HG03175 (cell line): Measurements from ENCODE around the gene STPG3.
A peak's percentile ranks its signal among the peaks of the same experiment; 100 is the strongest.
"Not testable (repeated sequence)": the region's sequence is repeated elsewhere in the genome, so short reads cannot be mapped to it uniquely, and the experiment has no call there.

Source experiments
- ATAC-seq: cut with Tn5 transposase; IDR thresholded peaks from one replicate; pipeline ENCODE4 v1.9.1; 2021; ENCODE audit warnings: mild to moderate bottlenecking, moderate library complexity; ENCODE audit not compliant: unreplicated experiment

The STPG3 gene

DNA sequence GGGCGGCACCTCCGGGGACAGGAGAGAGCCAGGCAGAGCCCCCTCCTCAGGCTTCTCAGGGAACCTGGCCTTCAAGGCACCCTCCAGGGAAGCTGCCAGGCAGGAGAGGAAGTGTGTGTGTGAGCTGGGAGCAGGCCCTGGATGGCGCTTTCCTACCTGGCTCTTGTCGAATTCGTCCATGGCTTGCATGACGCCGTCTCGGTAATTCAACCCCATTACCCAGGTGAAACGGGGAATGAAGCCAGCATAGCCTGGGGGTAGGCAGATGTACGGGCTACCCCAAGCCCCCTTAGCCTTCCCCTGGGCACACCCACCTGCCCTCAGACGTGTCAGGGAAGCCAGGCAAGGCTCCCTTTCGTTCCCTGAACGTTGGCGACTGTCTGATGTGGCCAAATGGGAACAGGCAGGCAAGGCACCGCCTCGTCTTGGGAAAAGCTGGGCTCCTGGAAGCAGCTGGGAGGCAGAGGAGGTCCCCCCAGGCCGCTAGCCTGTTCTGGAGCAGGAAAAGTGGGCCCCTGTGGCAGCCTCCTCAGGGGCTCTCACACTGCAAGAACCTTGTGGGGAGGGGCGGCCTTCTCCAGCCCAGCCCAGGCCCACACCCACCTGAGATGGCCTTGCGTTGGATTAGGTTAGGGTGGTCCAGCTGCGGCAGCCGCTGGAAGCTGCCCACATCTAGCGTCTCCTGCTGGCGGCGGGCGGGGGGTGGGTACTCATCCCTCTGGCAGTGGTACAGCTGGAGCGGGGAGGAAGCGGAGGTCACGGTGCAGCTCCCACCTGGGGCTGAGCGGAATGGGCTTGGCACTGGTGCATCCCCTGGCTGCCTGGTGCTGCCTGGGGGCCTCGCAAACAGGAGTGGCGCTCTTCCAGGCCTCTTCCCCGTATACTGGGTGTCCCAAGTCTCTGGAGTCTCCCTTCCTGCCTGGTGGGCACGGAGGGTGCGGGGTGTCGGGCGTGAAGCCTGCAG is 6.3 kb upstream of the STPG3 start:
- ATAC-seq = no peak

DNA sequence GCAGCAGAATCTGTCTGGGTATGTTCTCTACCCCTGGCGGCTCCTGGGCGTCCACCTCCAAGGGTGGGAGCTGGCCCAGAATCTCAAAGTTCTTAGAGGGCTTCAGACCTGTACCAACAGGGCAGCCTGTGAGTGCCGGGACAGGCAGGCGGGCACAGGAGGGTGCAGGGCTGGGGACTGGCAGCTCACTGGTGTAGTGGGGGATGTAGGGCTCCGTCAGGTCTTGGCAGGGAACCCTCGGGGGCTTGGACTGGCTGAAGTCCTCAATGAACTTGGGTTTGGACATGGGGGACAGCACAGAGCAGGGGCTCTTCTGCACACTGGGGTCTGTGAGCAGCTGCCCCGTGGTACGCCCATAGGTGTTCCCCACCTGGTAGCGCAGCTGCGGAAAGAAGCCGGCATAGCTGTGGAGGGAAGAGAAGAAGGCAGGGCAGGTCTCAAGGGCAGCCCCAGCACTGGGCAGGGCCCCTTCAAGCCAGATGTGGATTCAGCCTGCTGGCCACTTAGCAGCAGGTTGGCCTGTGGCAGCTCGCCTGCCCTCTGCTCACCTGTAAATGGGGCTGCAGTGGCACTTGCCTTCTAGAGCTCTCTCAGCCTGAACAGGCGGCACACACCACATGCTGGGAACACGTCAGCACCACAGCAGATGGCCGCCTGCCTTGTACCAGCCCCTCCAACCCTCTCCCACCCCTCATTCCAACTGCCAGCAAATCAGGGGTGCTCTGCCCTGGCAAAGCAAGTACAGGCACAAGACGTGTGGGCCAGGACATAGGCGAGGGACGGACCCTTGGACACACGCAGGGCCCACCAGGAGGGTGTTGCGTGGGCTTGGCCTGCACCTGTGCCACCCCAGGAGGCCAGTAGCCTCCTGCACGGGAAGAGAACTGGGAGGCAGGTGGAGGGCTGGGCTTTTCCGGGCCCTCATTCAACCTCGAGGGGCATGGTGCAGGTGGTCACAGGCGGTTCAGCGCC is 5.3 kb upstream of the STPG3 start:
- ATAC-seq = no peak

DNA sequence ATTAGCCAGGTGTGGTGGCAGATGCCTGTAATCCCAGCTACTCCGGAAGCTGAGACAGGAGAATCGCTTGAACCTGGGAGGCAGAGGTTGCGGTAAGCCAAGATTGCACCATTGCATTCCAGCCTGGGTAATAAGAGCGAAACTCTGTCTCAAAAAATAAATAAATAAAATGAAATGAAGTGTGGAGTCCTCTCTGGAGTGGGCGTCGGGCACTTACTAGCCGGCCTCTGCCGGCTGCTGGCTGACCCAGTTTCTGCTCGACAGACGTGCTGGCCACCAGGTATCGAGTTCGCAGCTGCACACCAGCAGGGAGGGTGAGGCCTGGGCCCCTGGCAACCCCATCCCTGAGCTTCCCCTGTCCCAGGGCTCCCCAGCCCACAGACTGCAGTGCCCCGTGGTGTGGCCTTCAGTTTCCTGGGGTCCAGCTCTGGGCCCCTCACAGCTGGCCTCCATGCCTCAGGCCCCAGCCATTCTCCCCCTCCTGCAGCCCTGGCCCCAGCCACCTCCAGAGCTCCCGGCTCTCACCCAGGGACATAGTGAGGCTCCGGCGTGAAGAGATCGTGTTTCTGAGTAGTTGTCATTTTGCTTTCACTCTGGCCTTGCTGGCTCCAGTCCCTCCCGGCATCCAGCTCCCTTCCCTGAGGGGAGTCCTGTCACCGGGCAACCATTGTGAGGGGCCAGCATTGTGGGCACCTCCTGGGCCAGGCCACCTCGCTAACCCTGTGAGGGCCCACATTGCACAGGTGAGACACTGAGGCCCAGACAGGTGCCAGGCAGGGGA is 3.8 kb upstream of the STPG3 start:
- ATAC-seq = no peak

DNA sequence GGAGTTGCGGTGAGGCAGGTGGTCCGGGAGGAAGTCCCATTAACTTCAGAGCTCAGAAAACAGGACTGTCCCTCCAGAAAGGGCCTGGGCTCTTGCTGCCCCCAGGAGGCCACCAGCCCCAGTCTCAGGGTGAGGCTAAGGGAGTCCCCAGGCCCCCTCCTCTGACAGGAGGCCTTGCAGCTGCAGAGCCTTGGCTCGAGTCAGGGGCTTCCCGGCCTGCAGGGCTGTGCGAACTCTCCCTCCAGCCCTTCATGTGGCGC is 3.2 kb upstream of the STPG3 start:
- no peak for ATAC-seq

DNA sequence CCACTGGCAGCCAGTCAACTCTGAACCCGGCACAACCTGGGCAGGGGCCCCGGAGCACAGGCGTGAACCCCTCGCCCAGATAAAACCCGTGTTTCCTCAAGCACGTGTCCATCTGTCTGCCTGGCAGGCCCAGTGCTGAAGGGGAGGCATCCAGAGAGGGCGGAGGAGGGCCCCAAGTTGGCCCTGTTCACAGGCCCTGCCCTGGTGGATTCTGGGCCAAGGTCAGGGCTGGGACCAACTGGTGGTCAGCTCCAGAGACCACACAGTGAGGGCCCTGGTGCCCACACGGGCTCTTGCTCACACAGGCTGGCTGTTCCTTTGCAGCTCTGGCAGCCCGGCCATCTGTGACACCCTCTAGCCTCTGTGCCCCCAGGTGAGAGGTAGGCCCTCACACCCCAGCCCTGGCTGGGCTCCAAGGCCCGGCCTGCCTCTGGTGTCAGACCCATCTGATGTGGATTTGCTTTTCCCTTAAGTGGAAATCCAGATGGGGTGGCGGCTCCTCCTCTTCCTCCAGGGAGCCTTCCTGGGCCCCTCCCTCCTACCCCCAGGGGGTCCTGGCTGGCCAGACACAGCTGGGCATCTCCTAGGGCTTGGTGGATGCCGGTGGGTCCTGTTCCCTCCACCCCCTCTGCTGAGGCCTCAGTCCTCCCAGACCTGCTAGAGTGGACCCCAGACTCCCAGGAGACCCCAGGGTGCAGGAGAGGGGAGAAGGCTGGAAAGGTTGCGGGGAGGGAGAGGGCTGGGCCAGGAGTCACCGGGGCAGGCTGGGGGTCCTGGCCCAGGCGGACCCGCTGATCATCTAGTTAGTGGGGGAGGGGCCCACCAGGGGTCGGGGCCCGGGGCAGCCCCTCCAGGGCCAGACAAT is 525 bp upstream of the STPG3 start:
- ATAC-seq = no peak

DNA sequence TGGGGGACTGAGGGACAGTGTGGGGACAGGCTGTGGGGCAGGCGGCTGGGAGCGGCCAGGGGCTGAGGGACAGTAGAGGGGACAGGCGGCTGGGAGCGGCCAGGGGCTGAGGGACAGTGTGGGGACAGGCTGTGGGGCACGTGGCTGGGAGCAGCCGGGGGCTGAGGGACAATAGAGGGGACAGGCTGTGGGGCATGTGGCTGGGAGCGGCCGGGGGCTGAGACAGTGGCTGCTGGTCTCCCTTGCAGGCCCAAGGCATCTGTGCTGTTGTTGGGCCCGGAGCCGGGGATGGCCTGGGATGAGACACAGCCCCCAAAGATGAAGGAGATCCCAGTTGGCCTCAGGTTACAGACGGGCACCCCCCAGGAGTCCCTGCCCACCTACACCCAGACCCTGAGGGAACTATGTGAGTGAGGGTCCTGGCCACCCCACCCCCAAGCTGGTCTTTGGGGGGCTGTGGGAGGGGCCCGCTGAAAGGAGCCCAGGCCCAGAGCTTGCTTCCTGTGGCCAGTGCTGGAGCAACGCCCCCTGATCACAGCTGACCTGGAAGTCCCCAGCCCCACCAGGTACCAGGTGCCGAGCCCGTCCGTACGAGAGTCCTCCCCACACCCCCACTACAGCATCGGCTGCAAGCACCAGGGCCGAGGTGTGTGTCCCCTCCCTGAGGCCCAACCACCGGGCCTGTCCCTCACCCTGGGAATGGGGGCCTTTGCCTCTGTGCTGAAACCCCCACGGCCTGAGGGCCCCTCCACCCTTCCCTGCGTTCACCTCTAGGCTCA is 593 bp downstream of the STPG3 start:
- ATAC-seq = no peak

DNA sequence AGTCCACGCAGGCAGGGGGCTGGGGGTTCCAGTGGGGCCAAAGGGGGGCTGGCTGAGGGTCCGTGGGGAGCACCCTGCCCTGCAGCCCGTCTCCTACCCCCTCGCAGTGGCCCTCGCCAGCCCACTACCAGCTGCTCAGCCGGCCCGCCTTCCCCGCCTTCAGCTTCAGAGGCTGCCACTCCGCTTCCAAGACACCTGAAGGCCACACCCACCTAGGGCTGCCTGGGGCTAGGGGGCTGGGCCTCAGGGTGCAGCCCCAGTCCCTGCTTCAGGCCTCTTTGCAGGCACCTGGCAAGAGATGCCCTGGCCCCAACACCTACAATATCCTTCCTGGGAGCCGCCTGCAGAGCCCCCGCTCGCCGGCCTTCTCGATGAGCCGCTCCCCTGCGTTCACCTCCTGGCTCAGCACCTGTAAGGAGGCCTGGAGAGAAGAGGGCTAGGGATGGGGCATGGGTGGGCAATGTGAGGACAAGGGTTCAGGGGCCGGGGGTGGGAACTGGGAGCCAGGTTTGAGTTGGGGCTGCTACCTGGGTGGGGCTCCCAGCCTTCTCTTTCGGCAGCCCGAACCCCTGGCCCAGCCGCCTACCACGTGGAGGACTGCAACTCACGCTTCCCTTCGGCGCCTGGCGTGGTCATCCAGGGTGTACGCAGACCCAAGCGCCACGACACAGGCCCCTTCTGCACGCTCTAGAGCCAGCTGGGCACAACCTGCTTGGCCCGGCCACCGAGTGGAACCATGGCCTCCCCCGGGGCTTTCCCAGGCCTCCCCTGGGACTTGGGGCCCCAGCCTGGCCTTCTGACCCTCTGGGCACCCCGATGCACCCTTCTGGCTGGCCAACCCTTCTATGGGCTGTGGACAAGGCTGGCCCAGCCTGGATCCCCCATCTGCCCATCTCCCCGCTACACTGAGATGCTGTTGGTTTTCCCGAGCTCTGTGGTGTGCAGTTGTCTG is 1.7 kb downstream of the STPG3 start:
- ATAC-seq = no peak

DNA sequence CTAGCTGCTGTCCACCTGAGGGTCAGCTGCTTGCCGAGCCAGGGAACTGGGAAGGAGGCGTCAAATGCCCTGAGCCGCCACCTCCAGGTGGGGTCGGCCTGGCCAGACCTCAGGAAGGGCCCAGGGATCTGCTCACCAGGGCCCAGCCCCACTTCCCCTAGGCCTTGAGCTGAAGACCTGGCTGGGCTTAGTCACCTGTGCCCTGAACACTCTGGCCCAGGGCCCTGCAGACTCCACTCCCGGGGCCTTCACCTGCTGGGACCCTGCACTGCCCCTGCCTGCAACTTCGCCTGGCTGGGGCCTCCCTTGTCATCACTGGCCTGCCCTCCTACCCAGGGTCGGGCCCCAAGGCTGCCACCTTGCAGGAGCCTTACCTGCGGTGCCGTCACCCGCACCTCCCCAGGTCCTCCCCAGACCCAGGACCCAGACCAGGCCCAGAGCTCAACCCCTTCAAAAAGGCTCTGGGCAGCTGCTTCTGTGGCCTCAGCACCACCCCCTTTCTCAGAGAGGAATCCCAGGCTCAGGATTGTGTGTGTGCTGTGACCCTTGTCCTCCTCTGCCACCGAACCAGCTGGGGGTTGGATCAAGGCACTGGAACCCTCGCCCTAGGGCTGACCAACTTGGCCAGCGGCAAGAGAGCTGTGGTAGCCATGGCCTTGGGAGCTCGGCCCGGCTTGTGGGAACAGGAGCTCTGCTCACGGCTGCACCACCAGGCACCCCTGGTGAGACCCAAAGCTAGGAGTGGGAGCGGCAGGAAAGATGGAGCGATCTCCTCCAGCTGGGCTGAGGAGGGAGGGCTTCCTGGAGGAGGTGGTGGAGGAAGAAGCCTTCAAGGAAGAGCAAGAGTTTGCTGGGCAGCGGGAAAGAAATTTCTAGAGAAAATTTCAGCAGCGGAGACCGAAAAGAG is 2.9 kb downstream of the STPG3 start:
- ATAC-seq = no peak

DNA sequence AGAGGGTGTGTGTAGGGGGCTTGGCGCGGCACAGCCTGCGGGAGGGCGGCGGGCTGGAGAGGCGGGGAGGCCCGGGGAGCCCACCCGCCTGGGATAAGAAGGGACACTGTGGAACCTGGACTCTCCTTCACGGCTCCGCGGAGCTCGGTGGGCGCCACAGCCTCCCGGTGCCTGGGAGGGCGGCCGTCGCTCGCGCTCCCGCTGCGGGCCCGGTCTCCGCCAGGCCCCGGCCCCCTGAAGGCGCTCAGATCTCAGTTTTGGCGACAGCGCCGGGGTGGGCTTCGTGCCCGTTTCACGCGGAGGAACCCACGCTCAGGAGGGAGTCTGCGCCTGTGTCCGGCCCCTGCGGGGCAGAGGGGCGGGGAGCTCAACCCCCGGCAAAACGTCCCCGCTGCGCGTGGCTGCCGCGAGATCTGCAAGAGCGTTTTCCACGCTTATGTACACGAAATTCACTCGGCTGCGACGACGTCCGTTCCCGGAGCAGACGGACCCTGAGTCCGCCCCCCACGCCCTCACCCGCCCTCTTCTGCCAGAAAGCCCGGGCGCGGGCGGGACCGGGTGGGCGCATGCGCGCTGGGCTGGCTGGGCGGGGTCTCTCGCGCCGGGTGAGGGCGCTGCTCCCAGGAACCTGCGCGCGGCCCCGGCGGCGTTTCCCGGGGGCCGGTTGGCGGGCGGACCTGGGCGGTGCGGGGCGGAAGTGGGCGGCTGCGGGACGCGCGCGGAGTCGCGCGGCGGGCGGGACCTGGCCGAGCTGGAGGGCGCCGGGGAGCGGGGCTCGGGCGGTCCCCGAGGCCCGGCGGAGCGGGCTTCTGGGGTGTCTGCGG is 3.8 kb downstream of the STPG3 start, which contains the start of gene NELFB:
Gene NELFB (plus strand): TSS at position 704 of the 824 bp plus-strand sequence.
- peak; percentile 77 for ATAC-seq

DNA sequence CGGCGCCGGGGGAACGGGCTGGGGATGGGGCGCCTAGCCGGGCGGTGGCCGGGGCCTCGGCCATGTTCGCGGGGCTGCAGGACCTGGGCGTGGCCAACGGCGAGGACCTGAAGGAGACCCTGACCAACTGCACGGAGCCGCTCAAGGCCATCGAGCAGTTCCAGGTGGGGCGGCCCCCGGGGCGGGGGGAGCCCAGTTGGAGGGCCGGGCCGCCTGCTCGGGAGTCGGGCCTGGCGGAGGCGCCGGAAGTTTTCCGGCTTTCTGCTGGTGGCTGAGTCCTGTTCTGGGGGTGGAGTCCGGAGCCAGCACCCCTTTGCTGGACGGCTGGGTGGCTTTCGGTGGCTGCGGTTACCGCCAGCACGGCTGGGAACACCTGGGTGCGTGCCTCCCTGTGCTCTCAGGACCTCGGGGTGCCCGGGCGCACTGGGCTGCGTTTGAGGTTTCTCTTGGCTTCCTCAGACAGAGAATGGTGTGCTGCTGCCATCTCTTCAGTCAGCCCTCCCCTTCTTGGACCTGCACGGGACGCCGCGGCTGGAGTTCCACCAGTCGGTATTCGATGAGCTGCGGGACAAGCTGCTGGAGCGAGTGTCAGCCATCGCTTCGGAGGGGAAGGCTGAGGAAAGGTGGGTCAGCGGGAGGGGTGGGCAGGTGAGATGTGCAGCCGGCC is 4.5 kb downstream of the STPG3 start:
- ATAC-seq = peak; percentile 37

DNA sequence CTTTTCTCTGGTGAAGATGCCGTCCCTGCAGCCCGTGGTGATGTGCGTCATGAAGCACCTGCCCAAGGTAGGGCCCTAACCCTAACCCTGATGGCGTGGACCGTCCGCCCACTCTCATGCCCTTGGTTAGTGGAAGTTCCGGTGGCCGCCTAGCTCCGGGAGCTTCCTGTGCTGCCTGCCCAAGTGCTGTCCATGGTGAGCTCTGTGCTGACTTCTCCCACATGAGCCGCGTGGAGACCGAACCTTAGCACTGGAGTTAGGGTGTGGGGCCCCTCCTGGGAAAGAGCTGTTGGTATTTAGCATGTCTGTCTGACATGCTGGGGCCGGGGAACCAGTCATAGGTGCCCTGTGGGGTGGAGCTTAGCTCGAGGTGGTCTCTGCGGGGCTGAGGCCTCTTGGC is 5.3 kb downstream of the STPG3 start:
- no peak for ATAC-seq

DNA sequence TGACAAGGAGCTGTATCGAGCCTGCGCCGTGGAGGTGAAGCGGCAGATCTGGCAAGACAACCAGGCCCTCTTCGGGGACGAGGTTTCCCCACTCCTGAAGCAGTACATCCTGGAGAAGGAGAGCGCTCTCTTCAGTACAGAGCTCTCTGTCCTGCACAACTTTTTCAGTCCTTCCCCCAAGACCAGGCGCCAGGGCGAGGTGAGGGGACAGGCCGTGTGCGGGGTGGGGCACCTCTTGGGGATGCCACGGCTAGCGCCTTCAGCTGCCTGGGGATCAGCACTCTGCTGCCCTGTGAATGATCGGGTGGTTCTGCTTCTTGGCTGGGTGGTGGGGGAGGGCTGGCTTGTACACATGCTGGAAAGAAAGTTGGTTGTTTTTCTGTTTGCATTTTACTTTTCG is 5.8 kb downstream of the STPG3 start:
- ATAC-seq = no peak

DNA sequence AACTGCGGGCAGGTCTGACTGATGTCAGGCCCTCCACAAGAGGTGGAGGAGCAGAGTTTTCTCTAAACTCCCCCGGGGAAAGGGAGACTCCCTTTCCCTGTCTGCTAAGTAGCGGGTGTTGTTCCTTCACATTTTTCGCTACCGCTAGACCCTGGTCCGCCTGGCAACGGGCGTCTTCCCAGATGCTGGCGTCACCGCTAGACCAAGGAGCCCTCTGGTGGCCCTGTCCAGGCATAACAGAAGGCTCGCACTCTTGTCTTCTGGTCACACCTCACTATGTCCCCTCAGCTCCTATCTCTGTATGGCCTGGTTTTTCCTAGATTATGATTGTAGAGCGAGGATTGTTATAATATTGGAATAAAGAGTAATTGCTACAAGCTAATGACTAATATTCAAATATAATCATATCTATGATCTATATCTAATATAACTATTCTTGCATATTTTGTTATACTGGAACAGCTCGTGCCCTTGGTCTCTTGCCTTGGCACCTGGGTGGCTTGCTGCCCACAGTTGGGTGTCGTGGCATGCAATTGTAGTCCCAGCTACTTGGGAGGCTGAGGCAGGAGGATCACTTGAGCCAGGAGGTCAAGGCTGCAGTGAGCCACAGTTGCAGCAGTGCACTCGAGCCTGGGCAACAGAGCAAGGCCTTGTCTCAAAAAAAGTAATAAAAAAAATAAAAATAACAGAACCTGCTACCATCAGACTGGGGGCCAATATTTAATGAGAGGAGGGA is 11.3 kb downstream of the STPG3 start:
- ATAC-seq = not testable (repeated sequence)

DNA sequence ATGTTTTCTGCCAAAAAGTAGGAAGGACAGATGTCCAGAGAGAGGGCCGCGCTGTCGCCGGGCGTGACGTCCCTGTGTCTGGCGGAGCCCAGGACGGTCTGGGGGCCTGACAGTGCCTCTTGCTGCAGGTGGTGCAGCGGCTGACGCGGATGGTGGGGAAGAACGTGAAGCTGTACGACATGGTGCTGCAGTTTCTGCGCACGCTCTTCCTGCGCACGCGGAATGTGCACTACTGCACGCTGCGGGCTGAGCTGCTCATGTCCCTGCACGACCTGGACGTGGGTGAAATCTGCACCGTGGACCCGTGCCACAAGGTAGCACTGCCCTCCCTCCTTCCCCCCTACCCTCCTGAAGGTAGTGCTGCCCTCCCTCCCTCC is 11.8 kb downstream of the STPG3 start:
- ATAC-seq = no peak

DNA sequence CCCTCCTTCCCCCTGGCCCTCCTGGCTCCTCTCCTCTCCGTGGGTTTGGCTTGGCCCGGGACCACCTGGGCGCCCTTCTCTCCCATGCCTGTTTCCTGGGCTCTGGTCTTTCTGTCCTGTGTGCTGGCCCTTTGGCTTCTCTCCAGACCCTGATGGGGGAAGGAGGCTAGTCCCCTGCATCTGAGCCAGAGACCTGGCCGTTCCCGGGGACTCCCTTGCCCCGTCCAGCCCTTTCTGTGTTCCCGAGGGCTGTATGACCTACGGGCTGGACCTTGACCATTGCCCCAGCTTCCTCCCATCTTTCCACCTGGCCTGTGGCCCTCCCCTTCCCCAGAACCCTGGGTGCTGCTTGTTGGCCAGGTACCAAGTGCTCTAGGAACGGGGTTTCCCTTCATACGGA is 12.4 kb downstream of the STPG3 start:
- no peak for ATAC-seq
